ENCODE data around the gene PIBF1. TPM values are rescaled to one million over a fixed set of nuclear protein-coding genes. Genes with fewer than 3 reads are reported as not detected.
A peak's percentile ranks its signal among the peaks of the same experiment; 100 is the strongest.

Gene PIBF1
- total RNA-seq, 4 donors from 2014 or later, result 19.4 to 63.8 (median 40.2) TPM

- Histone ChIP-seq H3K4me3 (no peak overlapping the region), H3K27ac (no peak overlapping the region), H3K9me3 (no peaks in the 10 kb centered on the region), H3K36me3 (peaks cover 0 to 83% (median 0%) of the 10 kb centered on the region in 3 donors), H3K27me3 (no peaks in the 10 kb centered on the region), H3K4me1 (no peaks in the 10 kb centered on the region)
- TF ChIP-seq POLR2A (IDR thresholded peaks at IDR 0.05) (no peak), EP300 (IDR thresholded peaks at IDR 0.05) (no peak), CTCF (IDR thresholded peaks at IDR 0.05) (no peak)
- no peak for DNase-seq (ENCODE audit: low spot score in 2 of 2)
These were observed 30.7 kb upstream of the PIBF1 start for GRCh38 chr13:72751220-72751619.

DNA sequence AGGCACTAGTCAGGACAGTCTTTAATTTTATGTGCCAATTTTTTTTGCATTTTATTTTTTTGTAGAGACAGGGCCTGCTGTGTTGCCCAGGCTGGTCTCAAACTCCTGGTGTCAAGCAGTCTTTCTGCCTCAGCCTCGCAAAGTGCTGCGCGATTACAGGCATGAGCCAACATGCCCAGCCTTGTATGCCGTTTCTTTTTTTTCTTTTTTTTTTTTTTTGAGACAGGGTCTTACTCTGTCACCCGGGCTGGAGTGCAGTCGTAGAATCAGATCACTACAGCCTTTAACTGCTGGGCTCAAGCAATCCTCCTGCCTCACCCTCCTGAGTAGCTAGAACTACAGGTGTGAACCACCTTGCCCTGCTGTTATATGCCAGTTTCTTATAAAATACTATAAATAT lies 27.8 kb upstream of the PIBF1 start:
- Histone ChIP-seq H3K27me3 (no peaks in the 10 kb centered on the region), H3K36me3 (peaks cover 0 to 87% (median 21%) of the 10 kb centered on the region in 3 donors), H3K4me1 (no peaks in the 10 kb centered on the region), H3K9me3 (no peaks in the 10 kb centered on the region), H3K4me3 (no peak overlapping the region), H3K27ac (no peak overlapping the region)
- no peak for TF ChIP-seq EP300 (IDR thresholded peaks at IDR 0.05)
- no peak for TF ChIP-seq CTCF (IDR thresholded peaks at IDR 0.05)
- TF ChIP-seq POLR2A (IDR thresholded peaks at IDR 0.05), result no peak
- 90 to 93% methylated on average over 6 of the region's 6 CpGs for WGBS, 2 donors
- no peak for DNase-seq (ENCODE audit: low spot score in 2 of 2)

GRCh38 chr13:72757792-72758535 lies 24.0 kb upstream of the PIBF1 start:
- Histone ChIP-seq H3K9me3 (no peaks in the 10 kb centered on the region), H3K4me1 (no peaks in the 10 kb centered on the region), H3K36me3 (peaks cover 0 to 97% (median 42%) of the 10 kb centered on the region in 3 donors), H3K27me3 (no peaks in the 10 kb centered on the region), H3K4me3 (no peak overlapping the region), H3K27ac (no peak overlapping the region)
- DNase-seq (ENCODE audit: low spot score in 2 of 2), result no peak
- TF ChIP-seq POLR2A (IDR thresholded peaks at IDR 0.05), result no peak
- TF ChIP-seq EP300 (IDR thresholded peaks at IDR 0.05), result no peak
- no peak for TF ChIP-seq CTCF (IDR thresholded peaks at IDR 0.05)
- WGBS, 2 donors, result 72 to 74% methylated on average over 4 of the region's 4 CpGs

GRCh38 chr13:72760189-72760588 lies 21.7 kb upstream of the PIBF1 start:
- TF ChIP-seq EP300 (IDR thresholded peaks at IDR 0.05) (no peak), POLR2A (IDR thresholded peaks at IDR 0.05) (no peak), CTCF (IDR thresholded peaks at IDR 0.05) (no peak)
- Histone ChIP-seq H3K27me3 (no peaks in the 10 kb centered on the region), H3K4me3 (no peak overlapping the region), H3K9me3 (no peaks in the 10 kb centered on the region), H3K36me3 (peaks cover 0 to 100% (median 49%) of the 10 kb centered on the region in 3 donors), H3K27ac (no peak overlapping the region), H3K4me1 (no peaks in the 10 kb centered on the region)
- 87 to 94% methylated on average over 3 of the region's 3 CpGs for WGBS, 2 donors
- no peak for DNase-seq (ENCODE audit: low spot score in 2 of 2)

DNA sequence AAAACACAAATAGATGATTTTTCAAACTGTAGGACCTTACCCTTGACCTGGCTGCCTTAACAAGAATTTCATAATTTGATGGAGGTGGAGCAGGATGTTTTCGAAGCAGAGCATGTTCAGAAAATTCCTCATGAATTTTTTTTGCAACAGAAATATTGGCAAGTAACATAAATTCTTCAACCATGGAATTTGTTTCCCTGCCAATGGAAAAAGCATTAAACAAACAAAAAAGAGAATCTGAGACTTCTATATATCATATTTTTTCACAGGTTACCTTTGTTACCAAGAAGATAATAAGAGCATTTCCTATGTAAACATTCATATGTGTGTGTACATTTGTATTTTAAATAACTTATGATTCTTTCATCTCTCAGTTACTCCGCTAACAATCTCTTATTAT lies 18.5 kb upstream of the PIBF1 start:
- Histone ChIP-seq H3K4me1 (no peaks in the 10 kb centered on the region), H3K4me3 (no peak overlapping the region), H3K36me3 (peaks cover 0 to 100% (median 36%) of the 10 kb centered on the region in 3 donors), H3K27me3 (no peaks in the 10 kb centered on the region), H3K9me3 (no peaks in the 10 kb centered on the region), H3K27ac (peak overlapping the region in 1 of 4 donors; percentile 36)
- DNase-seq (ENCODE audit: low spot score in 2 of 2), result no peak
- TF ChIP-seq EP300 (IDR thresholded peaks at IDR 0.05), result no peak
- no peak for TF ChIP-seq POLR2A (IDR thresholded peaks at IDR 0.05)
- TF ChIP-seq CTCF (IDR thresholded peaks at IDR 0.05), result no peak
- WGBS, 2 donors, result 58 to 69% methylated on average over 2 of the region's 2 CpGs

Measured in tibial nerve (tissue), 4 donors.